ENCODE results near the gene BUB1. TPM values are rescaled to one million over a fixed set of nuclear protein-coding genes. Genes with fewer than 3 reads are reported as not detected.

Gene BUB1
- total RNA-seq, 1 donor, result 4.7 TPM

GRCh38 chr2:110713513-110714362, 35.9 kb upstream of the BUB1 start:
- Histone ChIP-seq H3K4me1 (ENCODE audit: insufficient read depth, low read length) (peaks cover 5% of the 10 kb centered on the region), H3K27me3 (ENCODE audit: insufficient read depth, low read length) (peaks cover 64% of the 10 kb centered on the region), H3K79me2 (ENCODE audit: insufficient read depth, low read length) (no peaks in the 10 kb centered on the region), H3K9me3 (ENCODE audit: low read depth, low read length) (no peaks in the 10 kb centered on the region), H2AFZ (ENCODE audit: low read length) (no peak overlapping the region), H4K20me1 (ENCODE audit: insufficient read depth, low read length) (no peaks in the 10 kb centered on the region), H3K4me3 (ENCODE audit: insufficient read depth, low read length) (no peak overlapping the region), H3K27ac (ENCODE audit: low read depth, low read length) (no peak overlapping the region), H3K36me3 (ENCODE audit: insufficient read depth, low read length) (no peaks in the 10 kb centered on the region), H3K4me2 (ENCODE audit: insufficient read depth, low read length) (no peak overlapping the region)
- no peak for TF ChIP-seq CTCF (IDR thresholded peaks at IDR 0.05; ENCODE audit: extremely low read depth, low read depth, low read length)
- no peak for DNase-seq (ENCODE audit: insufficient read length, low spot score, missing footprints)

- no peaks in the 10 kb centered on the region for H3K36me3 ChIP-seq (ENCODE audit: insufficient read depth, low read length)
- H3K9me3 ChIP-seq (ENCODE audit: low read depth, low read length), result no peaks in the 10 kb centered on the region
- DNase-seq (ENCODE audit: insufficient read length, low spot score, missing footprints), result no peak
- H3K79me2 ChIP-seq (ENCODE audit: insufficient read depth, low read length), result no peaks in the 10 kb centered on the region
- H4K20me1 ChIP-seq (ENCODE audit: insufficient read depth, low read length), result no peaks in the 10 kb centered on the region
- peaks cover 5% of the 10 kb centered on the region for H3K4me1 ChIP-seq (ENCODE audit: insufficient read depth, low read length)
- H3K27ac ChIP-seq (ENCODE audit: low read depth, low read length), result no peak overlapping the region
- no peak overlapping the region for H3K4me2 ChIP-seq (ENCODE audit: insufficient read depth, low read length)
- no peak overlapping the region for H2AFZ ChIP-seq (ENCODE audit: low read length)
- no peak overlapping the region for H3K4me3 ChIP-seq (ENCODE audit: insufficient read depth, low read length)
- peaks cover 67% of the 10 kb centered on the region for H3K27me3 ChIP-seq (ENCODE audit: insufficient read depth, low read length)
- no peak for TF ChIP-seq CTCF (IDR thresholded peaks at IDR 0.05; ENCODE audit: extremely low read depth, low read depth, low read length)
Observed at GRCh38 chr2:110712737-110713136, 34.9 kb upstream of the BUB1 start.

- H3K4me1 ChIP-seq (ENCODE audit: insufficient read depth, low read length), result no peaks in the 10 kb centered on the region
- no peak for DNase-seq (ENCODE audit: insufficient read length, low spot score, missing footprints)
- peaks cover 82% of the 10 kb centered on the region for H3K27me3 ChIP-seq (ENCODE audit: insufficient read depth, low read length)
- H4K20me1 ChIP-seq (ENCODE audit: insufficient read depth, low read length), result no peaks in the 10 kb centered on the region
- H3K27ac ChIP-seq (ENCODE audit: low read depth, low read length), result no peak overlapping the region
- no peaks in the 10 kb centered on the region for H3K79me2 ChIP-seq (ENCODE audit: insufficient read depth, low read length)
- no peaks in the 10 kb centered on the region for H3K36me3 ChIP-seq (ENCODE audit: insufficient read depth, low read length)
- no peak overlapping the region for H2AFZ ChIP-seq (ENCODE audit: low read length)
- TF ChIP-seq CTCF (IDR thresholded peaks at IDR 0.05; ENCODE audit: extremely low read depth, low read depth, low read length), result no peak
- no peak overlapping the region for H3K4me3 ChIP-seq (ENCODE audit: insufficient read depth, low read length)
- H3K4me2 ChIP-seq (ENCODE audit: insufficient read depth, low read length), result no peak overlapping the region
- H3K9me3 ChIP-seq (ENCODE audit: low read depth, low read length), result no peaks in the 10 kb centered on the region
Observed at GRCh38 chr2:110708455-110708854, 30.6 kb upstream of the BUB1 start.

GRCh38 chr2:110707386-110707965, 29.6 kb upstream of the BUB1 start:
- H3K27me3 ChIP-seq (ENCODE audit: insufficient read depth, low read length), result peaks cover 82% of the 10 kb centered on the region

More at GRCh38 chr2:110707386-110707965, 29.6 kb upstream of the BUB1 start:
- H3K4me2 ChIP-seq (ENCODE audit: insufficient read depth, low read length), result no peak overlapping the region
- H3K4me1 ChIP-seq (ENCODE audit: insufficient read depth, low read length), result no peaks in the 10 kb centered on the region
- no peaks in the 10 kb centered on the region for H3K36me3 ChIP-seq (ENCODE audit: insufficient read depth, low read length)
- TF ChIP-seq CTCF (IDR thresholded peaks at IDR 0.05; ENCODE audit: extremely low read depth, low read depth, low read length), result no peak
- H3K4me3 ChIP-seq (ENCODE audit: insufficient read depth, low read length), result no peak overlapping the region
- H4K20me1 ChIP-seq (ENCODE audit: insufficient read depth, low read length), result no peaks in the 10 kb centered on the region
- no peak overlapping the region for H2AFZ ChIP-seq (ENCODE audit: low read length)
- H3K9me3 ChIP-seq (ENCODE audit: low read depth, low read length), result no peaks in the 10 kb centered on the region
- H3K27ac ChIP-seq (ENCODE audit: low read depth, low read length), result no peak overlapping the region
- H3K79me2 ChIP-seq (ENCODE audit: insufficient read depth, low read length), result no peaks in the 10 kb centered on the region
- DNase-seq (ENCODE audit: insufficient read length, low spot score, missing footprints), result no peak

Data from osteoblast (primary cell).